GM12891 (cell line): ENCODE measurements around the gene DPEP3.
"Not testable (repeated sequence)": the region's sequence is repeated elsewhere in the genome, so short reads cannot be mapped to it uniquely, and the experiment has no call there.

Experiments
- DNase-seq: peaks from one replicate; pipeline ENCODE4 v3.0.0; 2011; ENCODE audit warnings: low spot score; ENCODE audit not compliant: insufficient read length
- FAIRE-seq: peaks from 2 replicates; lab custom pipeline; 2011; peaks lifted over from hg19 to GRCh38; lab: Jason Lieb, UNC
- PAX5 ChIP-seq: IDR thresholded peaks from 2 replicates; pipeline ENCODE4 v1.6.1; 2011; ENCODE audit warnings: low read length, moderate library complexity, mild to moderate bottlenecking; ENCODE audit not compliant: insufficient read depth, severe bottlenecking
- POLR2A ChIP-seq: IDR thresholded peaks from 2 replicates; pipeline ENCODE4 v1.6.1; 2011; ENCODE audit warnings: low read depth, low read length, control low read depth
- POLR2AphosphoS5 ChIP-seq: IDR thresholded peaks from 2 replicates; pipeline ENCODE4 v1.6.1; 2011; ENCODE audit warnings: low read depth, low read length, control low read depth
- POU2F2 ChIP-seq: IDR thresholded peaks from 2 replicates; pipeline ENCODE4 v1.6.1; 2011; ENCODE audit warnings: low read depth, mild to moderate bottlenecking, control low read depth, low read length, moderate library complexity
- SPI1 ChIP-seq: IDR thresholded peaks from 2 replicates; pipeline ENCODE4 v1.6.1; 2011; ENCODE audit warnings: low read depth, low read length, control low read depth
- TAF1 ChIP-seq: IDR thresholded peaks from 2 replicates; pipeline ENCODE4 v1.6.1; 2011; ENCODE audit warnings: low read depth, low read length, control low read depth

The DPEP3 gene

GRCh38 chr16:67944690-67945391 lies 35.5 kb downstream of the DPEP3 start:
- FAIRE-seq = no peak
- no peak for TF ChIP-seq SPI1
- TF ChIP-seq POU2F2 = no peak
- no peak for TF ChIP-seq POLR2A
- no peak for TF ChIP-seq PAX5
- TF ChIP-seq TAF1 = no peak
- TF ChIP-seq POLR2AphosphoS5 = no peak
- DNase-seq = no peak

DNA sequence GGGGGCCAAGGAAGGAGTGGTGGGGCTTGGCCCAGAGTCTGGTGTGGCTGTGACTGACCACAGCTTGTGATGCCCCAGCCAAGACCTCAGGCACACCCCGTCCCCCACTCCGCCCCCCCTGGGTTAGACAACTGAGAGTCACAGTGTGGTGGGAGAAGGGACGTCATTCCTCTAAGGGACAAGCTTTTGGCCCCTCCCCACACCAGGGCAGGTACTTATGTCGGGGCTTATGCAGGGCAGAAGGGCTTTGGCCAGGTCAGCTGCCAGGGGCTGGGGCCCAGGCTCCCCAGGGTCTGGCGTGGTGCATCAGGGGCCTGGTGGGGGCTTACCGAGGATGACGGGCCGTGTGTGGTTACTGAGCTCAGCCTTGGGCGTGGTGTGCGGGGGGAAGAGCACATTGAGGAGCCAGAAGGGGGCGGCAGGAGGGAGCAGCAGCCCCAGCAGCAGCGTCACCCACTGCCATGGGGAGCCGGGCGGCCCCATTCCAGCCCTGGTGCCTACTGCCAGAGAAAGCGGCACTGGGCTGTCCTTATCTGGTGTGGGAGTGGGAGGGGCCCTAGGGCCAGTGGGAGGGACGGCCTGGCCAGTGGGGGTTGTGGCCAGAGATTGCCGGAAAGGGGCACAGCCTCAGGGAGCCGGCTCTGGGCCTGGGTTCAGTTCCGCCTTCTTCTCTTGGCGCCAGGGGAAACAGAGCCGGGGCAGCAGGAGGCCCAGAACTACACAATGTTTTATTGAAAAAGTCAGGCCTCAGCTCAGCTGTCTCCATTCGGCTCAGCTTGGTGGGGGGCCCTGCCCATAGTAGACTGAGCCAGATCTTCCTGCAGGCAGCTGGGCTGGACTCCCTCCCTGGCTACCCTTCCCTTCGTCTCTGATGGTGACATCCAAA lies 36.4 kb downstream of the DPEP3 start, which contains the start of gene LCAT:
Gene LCAT (minus strand): TSS at position 502 of the 886 bp plus-strand sequence. CDS start 19 bp downstream, at position 483.
- TF ChIP-seq POLR2AphosphoS5 (no peak), TAF1 (no peak)
- no peak for DNase-seq
- FAIRE-seq = no peak

DNA sequence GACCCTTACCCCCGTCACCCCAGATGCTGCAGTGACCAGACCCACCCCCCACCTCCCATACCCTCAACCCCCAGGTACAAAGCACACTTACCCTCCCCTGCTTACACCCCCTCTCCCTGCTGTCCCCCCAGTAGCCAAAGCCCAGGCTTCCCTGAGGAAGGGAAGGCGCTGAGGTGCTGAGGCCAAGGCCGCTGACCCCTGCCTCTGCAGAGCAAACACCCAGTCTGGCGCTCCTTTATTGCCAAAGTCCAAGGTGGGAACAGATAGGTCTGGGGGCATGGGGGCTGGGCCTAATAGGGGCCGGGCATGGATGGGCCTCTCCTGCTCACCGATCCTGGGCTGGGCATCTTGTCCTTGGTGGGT lies 37.1 kb downstream of the DPEP3 start:
- DNase-seq = no peak
- TF ChIP-seq POLR2AphosphoS5 (no peak), POU2F2 (no peak), PAX5 (no peak), SPI1 (no peak), POLR2A (no peak), TAF1 (no peak)
- no peak for FAIRE-seq

- no peak for TF ChIP-seq POLR2A
- FAIRE-seq = no peak
- no peak for DNase-seq
Measured at GRCh38 chr16:67942510-67943255, 37.6 kb downstream of the DPEP3 start.

DNA sequence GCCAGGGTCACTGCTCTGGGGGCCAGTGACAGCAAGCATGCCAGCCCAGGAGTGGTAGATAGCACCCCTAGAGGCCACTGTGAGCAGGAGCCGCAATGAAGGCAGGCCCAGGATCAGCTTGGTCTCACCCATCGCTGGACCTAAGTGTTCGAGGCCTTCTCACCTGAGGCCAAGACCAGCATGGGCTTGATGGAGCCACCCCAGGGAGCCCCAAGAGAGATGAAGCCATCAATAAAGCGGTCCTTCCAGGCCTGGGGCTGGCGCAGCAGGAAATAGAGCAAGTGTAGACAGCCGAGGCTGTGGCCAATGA lies 38.1 kb downstream of the DPEP3 start:
- FAIRE-seq = peak; percentile 81

GRCh38 chr16:67941469-67942199 lies 38.7 kb downstream of the DPEP3 start:
- TF ChIP-seq POLR2AphosphoS5 (no peak), POU2F2 (no peak), PAX5 (no peak), TAF1 (no peak), SPI1 (no peak), POLR2A (no peak)
- FAIRE-seq = no peak
- DNase-seq = no peak

More for the DNA sequence above, 38.1 kb downstream of the DPEP3 start:
- peak; percentile 74 for DNase-seq
- TF ChIP-seq POLR2AphosphoS5 (no peak), POLR2A (no peak), TAF1 (no peak), POU2F2 (no peak), PAX5 (no peak), SPI1 (no peak)

DNA sequence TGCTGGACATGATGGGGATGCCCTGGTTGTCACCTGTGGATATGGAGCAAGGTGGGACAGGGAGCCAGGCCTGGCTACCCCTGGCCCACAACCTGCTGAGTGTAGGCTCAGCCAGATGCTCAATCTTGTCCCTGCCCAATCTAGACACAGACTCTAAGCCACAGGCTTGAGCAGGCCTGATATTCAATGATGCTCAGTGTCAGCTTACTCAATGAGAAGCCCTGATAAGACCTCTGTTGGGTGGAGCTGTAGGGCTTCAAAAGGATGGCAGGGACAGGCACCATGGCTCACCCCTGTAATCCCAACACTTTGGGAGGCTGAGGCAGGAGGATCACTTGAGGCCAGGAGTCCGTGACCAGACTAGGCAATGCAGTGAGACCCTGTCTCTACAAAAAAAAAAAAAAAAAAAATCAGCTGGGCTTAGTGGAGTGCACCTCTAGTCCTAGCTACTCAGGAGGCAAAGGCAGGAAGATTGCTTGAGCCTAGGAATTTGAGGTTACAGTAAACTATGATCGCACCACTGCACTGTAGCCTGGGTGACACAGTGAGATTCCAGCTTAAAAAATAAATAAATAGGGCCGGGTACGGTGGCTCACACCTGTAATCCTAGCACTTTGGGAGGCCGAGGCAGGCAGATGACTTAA lies 39.7 kb downstream of the DPEP3 start:
- TF ChIP-seq SPI1 = no peak
- no peak for TF ChIP-seq POU2F2
- no peak for TF ChIP-seq PAX5
- TF ChIP-seq POLR2A = no peak
- no peak for TF ChIP-seq TAF1
- no peak for TF ChIP-seq POLR2AphosphoS5
- no peak for DNase-seq
- FAIRE-seq = peak; percentile 52

- TF ChIP-seq POU2F2 = no peak
- no peak for TF ChIP-seq POLR2A
- no peak for TF ChIP-seq PAX5
- no peak for TF ChIP-seq SPI1
- no peak for TF ChIP-seq POLR2AphosphoS5
- no peak for FAIRE-seq
- no peak for DNase-seq
Measured at GRCh38 chr16:67939507-67940445, 40.5 kb downstream of the DPEP3 start.

DNA sequence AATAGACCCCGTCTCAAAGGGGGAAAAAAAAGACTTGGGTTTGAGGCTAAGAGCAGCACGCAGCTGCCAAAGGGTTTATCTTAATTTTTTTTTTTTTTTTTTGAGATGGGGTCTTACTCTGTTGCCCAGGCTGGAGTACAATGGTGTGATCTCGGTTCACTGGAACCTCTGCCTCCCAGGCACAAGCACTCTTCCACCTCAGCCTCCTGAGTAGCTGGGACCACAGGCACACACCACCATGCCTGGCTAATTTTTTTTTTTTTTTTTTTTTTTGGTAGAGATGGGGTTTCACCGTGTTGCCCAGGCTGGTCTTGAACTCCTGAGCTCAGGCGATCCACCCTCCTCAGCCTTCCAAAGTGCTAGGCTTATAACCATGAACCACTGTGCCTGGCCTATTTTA lies 42.6 kb downstream of the DPEP3 start:
- not testable (repeated sequence) for FAIRE-seq, DNase-seq
